GM18867 (cell line): ENCODE measurements around the gene CHRDL2.
"Not testable (repeated sequence)": the region's sequence is repeated elsewhere in the genome, so short reads cannot be mapped to it uniquely, and the experiment has no call there.

Source experiments
- ATAC-seq: cut with Tn5 transposase; IDR thresholded peaks from one replicate; pipeline ENCODE4 v1.9.1; 2021; ENCODE audit warnings: mild to moderate bottlenecking, moderate library complexity; ENCODE audit not compliant: unreplicated experiment

Gene CHRDL2

GRCh38 chr11:74731301-74732094 is at the start of gene CHRDL2:
Gene CHRDL2, minus strand, starts transcription at chr11:74731426. Its CDS starts 538 bp downstream, at chr11:74730888.
- no peak for ATAC-seq

- ATAC-seq = no peak
Observed at GRCh38 chr11:74780248-74781005, 49.2 kb upstream of the CHRDL2 start.

DNA sequence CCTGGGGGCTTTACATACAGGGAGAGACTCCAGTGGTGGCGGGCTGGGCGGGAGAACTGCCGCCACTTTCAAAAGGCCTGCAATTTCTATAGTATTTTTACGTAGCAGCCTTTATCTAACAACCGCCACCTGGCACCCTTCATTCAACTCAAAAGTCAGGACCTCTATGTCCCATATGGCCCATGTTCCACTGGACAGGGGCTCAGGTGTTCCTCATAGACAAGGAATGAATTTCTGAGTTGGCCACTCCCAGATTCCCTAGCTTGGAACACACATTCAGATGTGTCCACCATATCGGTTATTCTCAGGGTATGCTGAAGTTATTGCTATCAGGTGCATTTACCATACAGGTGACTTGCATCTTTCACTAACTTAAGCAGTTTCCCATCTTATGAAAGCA is 47.4 kb upstream of the CHRDL2 start:
- no peak for ATAC-seq

GRCh38 chr11:74777877-74778276 is 46.7 kb upstream of the CHRDL2 start:
- no peak for ATAC-seq

- ATAC-seq = no peak
Observed at GRCh38 chr11:74777038-74777437, 45.8 kb upstream of the CHRDL2 start.

DNA sequence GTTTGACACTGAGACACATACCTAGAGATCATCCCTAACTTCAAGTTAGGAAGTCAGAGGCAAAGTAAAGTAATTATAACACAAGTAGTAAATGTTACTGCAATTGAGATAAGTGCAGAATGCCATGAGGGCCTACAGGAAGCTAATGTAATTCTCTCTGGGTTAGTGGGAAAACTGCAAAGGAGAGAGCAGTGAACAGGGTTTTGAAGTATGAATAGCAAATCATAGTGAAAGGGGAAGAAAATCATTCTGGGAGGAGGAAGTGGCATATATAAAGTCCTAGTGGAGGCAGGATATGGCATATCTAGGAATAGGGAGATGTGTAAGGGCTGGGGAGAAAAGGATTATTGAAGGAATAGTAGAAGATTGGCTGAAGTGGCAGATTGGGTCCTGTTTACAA is 45.3 kb upstream of the CHRDL2 start:
- ATAC-seq = no peak

DNA sequence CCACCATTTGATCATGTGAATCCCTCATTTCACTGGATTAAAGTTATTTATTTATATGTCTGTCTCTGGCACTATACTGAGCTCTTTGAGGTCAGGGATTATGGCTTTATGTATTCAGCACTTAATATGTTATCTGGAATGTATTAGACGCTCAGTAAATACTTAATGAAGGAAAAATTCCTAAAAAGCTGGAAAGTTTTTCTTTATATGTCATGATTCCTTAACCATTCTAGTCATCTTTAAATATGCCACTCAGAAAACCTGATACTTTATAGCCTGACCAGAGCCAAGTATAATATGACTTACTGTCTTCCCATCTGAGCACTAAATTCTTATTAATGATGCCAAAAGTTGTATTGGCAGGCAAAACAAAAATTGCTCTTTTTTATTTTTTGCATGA is 44.5 kb upstream of the CHRDL2 start:
- ATAC-seq = no peak

GRCh38 chr11:74773476-74773875 is 42.2 kb upstream of the CHRDL2 start:
- ATAC-seq = no peak

DNA sequence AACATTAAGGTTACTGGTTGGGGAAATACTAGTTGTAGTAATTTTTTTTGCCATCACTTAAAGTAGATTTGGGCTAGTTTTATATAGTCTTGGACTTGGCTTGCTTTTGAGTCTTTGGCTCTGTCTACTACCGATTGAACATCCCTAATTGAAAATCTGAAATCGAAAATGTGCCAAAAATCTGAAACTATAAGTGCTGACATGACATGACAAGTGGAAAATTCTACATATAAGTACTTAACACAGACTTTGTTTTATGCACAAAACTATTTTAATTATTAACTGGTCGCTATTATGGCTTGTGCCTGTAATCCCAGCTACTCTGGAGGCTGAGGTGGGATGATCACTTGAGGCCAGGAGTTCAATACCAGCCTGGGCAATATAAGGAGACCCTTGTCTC is 39.9 kb upstream of the CHRDL2 start:
- no peak for ATAC-seq

DNA sequence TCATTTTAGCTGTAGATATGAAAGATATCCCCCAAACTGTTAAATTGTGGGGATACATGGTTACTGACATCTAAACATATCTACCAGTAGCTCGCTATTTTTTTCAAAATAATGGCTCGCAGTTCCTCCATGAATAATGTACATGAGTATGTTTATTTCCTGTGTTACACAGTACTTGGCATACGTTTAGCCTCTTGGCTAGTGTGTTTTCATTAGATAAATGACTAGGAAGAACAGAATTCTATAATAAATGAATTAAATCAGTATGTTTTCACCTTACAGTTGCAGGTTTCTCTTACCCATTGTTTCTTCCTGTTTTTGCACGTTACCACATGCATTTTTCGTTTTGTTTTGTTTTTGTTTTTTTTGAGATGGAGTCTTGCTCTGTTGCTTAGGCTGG is 39.2 kb upstream of the CHRDL2 start:
- no peak for ATAC-seq

DNA sequence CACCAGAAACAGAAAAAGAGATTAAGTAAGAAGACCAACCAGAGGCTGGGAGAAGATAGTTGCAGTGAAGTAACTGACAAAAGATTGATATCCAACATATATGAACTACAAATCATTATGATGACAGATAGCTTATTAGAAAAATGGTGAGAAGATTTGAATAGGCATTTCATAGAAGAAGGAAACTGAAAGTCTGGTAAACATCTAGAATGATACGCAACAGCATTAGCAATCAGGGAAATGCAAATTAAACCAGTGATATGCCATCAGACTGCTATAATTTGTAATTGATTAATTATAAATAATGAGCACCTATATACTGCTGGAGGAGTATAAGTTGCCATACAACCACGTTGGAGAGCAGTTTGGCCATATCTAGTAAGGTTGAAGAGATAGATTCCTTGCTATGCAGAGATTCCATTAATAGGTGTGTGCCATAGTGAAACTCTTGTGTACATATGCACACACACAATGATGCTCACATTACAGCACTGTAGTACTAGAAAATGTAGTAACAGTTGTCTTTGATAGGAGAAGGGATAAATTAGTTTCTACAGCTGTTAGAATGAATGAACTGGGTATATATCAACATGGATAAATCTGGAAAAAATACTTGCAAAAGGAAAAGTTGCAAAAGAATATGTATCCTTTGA is 38.0 kb upstream of the CHRDL2 start:
- no peak for ATAC-seq

- ATAC-seq = peak; percentile 66
Observed at GRCh38 chr11:74768172-74768651, 37.0 kb upstream of the CHRDL2 start.

DNA sequence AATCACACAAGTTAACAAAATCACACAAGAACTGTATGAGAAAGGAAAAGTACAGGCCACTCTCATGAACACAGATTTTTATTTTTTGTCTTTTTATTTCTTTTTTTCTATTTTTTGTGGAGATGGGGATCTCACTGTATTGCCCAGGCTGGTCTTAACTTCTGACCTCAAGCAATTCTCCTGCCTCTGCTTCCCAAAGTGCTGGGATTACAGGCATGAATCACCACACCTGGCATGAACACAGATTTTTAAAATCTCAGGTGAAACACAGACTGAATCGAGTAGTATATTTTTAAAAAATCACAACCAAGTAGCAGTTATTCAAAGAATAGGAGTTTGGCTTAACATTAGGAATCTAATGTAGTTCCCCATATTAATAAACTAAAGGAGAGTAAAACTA is 35.7 kb upstream of the CHRDL2 start:
- ATAC-seq = no peak

GRCh38 chr11:74756571-74756970 is 25.3 kb upstream of the CHRDL2 start:
- ATAC-seq = no peak

DNA sequence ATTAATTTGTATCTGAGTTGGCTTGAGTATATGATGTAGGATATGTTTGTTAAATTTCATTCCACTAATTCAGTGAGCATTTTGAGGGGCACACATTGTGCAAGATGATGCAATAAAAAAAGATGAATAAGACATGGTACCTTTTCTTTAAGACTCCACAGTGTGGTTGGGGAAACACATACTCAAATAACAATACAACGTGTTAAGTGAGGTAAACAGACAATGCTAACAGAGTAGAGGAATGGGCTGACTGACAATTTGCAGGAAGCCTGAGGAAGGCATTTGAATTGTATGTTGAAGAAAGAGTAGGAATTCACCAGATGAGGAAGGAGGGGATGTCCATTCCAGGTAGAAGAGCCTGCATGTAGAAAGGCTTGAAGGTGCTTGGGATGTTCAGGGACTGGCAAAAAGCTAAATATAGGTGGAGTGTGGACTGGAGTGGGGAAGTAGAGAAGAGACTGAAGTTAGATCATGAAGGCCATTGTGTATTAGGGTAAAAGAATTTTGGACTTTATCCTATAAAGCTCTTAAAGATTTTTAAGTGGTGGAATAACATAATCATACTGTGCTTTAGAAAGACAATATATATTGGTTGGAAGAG is 24.3 kb upstream of the CHRDL2 start:
- ATAC-seq = no peak

- ATAC-seq = no peak
Observed at GRCh38 chr11:74754507-74755252, 23.5 kb upstream of the CHRDL2 start.

GRCh38 chr11:74751303-74751702 is 20.1 kb upstream of the CHRDL2 start:
- no peak for ATAC-seq

- ATAC-seq = not testable (repeated sequence)
Observed at GRCh38 chr11:74750598-74750997, 19.4 kb upstream of the CHRDL2 start.

DNA sequence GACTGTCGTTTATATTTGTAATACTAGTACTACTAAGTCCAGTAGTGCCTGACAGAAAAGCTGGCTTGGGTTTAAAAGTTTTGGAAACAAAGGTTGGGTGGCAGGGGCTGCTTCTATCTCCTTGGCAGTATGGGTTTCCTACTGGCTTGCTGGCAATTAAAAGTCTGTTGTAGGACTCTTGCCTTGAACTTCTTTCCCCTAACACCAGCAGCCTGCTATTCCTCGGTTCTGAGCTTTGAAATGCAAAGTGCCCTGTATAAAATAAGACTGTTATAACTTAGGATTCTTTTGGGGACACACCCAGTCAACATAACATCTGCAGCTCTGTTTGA is 18.7 kb upstream of the CHRDL2 start:
- no peak for ATAC-seq

GRCh38 chr11:74749127-74749964 is 18.1 kb upstream of the CHRDL2 start:
- peak; percentile 52 for ATAC-seq
